WTC11 (cell line): ENCODE results near the gene PRR35.

Source experiments
- ATF3 ChIP-seq: sonication (generic); formaldehyde crosslinking; conservative IDR thresholded peaks from 2 replicates; pipeline ENCODE4 v1.8.1; 2022; ENCODE audit warnings: mild to moderate bottlenecking, missing genetic modification reagents
- CTCF ChIP-seq: fragments of 200-600 bp; IDR thresholded peaks from 2 replicates; pipeline ENCODE4 v1.8.0; 2022; ENCODE audit warnings: antibody characterized with exemption
- E2F4 ChIP-seq: sonication (generic); formaldehyde crosslinking; IDR thresholded peaks from 2 replicates; pipeline ENCODE4 v1.8.1; 2022; ENCODE audit warnings: low read depth, mild to moderate bottlenecking, moderate library complexity, missing genetic modification reagents, borderline replicate concordance
- ELF4 ChIP-seq: sonication (generic); formaldehyde crosslinking; IDR thresholded peaks from 2 replicates; pipeline ENCODE4 v1.8.1; 2022; ENCODE audit warnings: low read depth, mild to moderate bottlenecking, moderate library complexity, missing genetic modification reagents
- ESRRA ChIP-seq: sonication (generic); formaldehyde crosslinking; IDR thresholded peaks from 2 replicates; pipeline ENCODE4 v1.8.1; 2022; ENCODE audit warnings: mild to moderate bottlenecking, missing genetic modification reagents, borderline replicate concordance
- FOXJ3 ChIP-seq: sonication (generic); formaldehyde crosslinking; IDR thresholded peaks from 2 replicates; pipeline ENCODE4 v1.9.0; 2021; ENCODE audit warnings: missing genetic modification reagents, mild to moderate bottlenecking, borderline replicate concordance
- JUN ChIP-seq: sonication (generic); formaldehyde crosslinking; IDR thresholded peaks from 2 replicates; pipeline ENCODE4 v1.8.0; 2023; ENCODE audit warnings: mild to moderate bottlenecking, missing genetic modification reagents
- PRDM15 ChIP-seq: sonication (generic); formaldehyde crosslinking; IDR thresholded peaks from 2 replicates; pipeline ENCODE4 v1.8.0; 2022; ENCODE audit warnings: missing genetic modification reagents
- PREB ChIP-seq: sonication (generic); formaldehyde crosslinking; IDR thresholded peaks from 2 replicates; pipeline ENCODE4 v1.8.1; 2022; ENCODE audit warnings: mild to moderate bottlenecking, missing genetic modification reagents, moderate library complexity, borderline replicate concordance
- STAT6 ChIP-seq: sonication (generic); formaldehyde crosslinking; conservative IDR thresholded peaks from 2 replicates; pipeline ENCODE4 v1.8.1; 2023; ENCODE audit warnings: mild to moderate bottlenecking, low read depth, missing genetic modification reagents, moderate library complexity
- TEAD1 ChIP-seq: sonication (generic); formaldehyde crosslinking; IDR thresholded peaks from 2 replicates; pipeline ENCODE4 v1.8.0; 2022; ENCODE audit warnings: mild to moderate bottlenecking, missing genetic modification reagents
- ZBTB43 ChIP-seq: sonication (generic); formaldehyde crosslinking; IDR thresholded peaks from 2 replicates; pipeline ENCODE4 v1.8.1; 2023; ENCODE audit warnings: mild to moderate bottlenecking, missing genetic modification reagents
- ZNF121 ChIP-seq: sonication (generic); formaldehyde crosslinking; IDR thresholded peaks from 2 replicates; pipeline ENCODE4 v1.8.0; 2023; ENCODE audit warnings: missing genetic modification reagents
- ZNF138 ChIP-seq: sonication (generic); formaldehyde crosslinking; conservative IDR thresholded peaks from 2 replicates; pipeline ENCODE4 v1.8.1; 2022; ENCODE audit warnings: mild to moderate bottlenecking, moderate library complexity, missing genetic modification reagents

GRCh38 chr16:526181-527014 is 33.8 kb upstream of the PRR35 start:
- TF ChIP-seq ZNF138 (CRISPR knock-in tag) (no peak), CTCF (no peak), FOXJ3 (CRISPR knock-in tag) (no peak), JUN (CRISPR knock-in tag) (no peak), STAT6 (CRISPR knock-in tag) (no peak), PRDM15 (CRISPR knock-in tag) (no peak), TEAD1 (CRISPR knock-in tag) (no peak), ZBTB43 (no peak), ZNF121 (CRISPR knock-in tag) (no peak), ESRRA (CRISPR knock-in tag) (no peak), E2F4 (CRISPR knock-in tag) (no peak; the same call in 1 of the 2 replicates), PREB (CRISPR knock-in tag) (no peak), ELF4 (CRISPR knock-in tag) (no peak), ATF3 (CRISPR knock-in tag) (no peak)
